ENCODE results near the gene DCLK3.

DCLK3 gene

DNA sequence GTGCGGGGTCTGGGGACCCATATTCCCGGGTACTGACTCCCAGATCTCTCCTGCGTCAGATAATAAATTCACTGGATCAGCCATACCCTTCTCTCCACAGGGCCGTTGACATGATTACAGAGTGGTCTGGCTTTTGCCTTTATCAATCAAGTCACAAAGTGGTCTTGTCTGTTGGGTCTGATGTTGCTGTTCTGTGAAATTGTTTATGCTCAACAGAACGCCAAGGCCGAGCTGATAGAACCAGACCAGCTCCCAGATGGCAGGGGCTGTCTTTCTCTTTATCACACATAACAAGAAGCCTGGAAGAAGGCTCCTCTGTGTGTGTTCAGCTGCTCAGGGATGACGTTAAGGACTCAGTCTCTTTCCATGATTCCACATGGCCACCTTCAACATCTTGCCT lies 751 bp upstream of the DCLK3 start:
- no peak for DNase-seq

- DNase-seq = no peak
Measured at GRCh38 chr3:36764704-36765038, 318 bp upstream of the DCLK3 start.

- no peak for DNase-seq
Measured at GRCh38 chr3:36762918-36763849, 1.2 kb downstream of the DCLK3 start.

GRCh38 chr3:36761779-36762178 lies 2.6 kb downstream of the DCLK3 start:
- DNase-seq = no peak

DNA sequence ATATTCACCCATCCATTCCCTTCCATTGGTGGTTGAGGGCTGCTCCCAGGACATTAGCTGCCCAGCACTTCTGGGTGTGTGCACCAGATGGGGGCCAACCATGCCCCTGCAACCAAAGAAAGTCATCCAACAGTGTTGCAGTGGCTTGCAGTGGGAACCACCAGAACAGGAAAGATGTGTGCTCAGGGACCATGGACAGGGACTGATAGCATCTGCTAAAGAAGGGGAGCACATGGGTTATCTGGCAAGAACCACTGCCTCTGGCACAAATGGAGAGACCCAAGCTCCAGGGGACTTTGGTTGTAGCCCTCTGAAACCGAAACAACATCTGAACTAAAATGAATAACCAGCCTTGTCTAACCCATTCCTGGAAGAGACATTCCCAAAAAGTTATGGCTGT lies 8.1 kb downstream of the DCLK3 start:
- no peak for DNase-seq

DNA sequence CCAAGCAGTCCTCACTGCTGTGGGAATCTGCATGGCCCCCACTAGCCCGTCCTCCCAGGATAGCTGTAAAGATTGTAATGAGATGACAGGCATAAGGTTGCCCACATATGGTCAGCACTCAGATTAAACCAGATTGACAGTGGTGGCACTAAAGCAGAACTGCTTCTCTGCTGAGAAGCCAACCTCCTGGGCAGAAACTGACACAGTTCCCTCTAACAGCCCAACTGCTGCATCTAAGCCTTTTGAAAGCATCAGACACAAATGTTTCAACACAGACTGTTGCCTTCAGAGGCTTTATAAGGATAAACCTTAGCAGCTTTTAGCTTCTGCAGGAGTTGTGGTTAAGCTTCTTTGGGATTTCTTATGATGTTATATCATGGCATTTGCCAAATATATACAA lies 13.0 kb downstream of the DCLK3 start:
- DNase-seq = no peak

GRCh38 chr3:36750737-36751136 lies 13.6 kb downstream of the DCLK3 start:
- no peak for DNase-seq

DNA sequence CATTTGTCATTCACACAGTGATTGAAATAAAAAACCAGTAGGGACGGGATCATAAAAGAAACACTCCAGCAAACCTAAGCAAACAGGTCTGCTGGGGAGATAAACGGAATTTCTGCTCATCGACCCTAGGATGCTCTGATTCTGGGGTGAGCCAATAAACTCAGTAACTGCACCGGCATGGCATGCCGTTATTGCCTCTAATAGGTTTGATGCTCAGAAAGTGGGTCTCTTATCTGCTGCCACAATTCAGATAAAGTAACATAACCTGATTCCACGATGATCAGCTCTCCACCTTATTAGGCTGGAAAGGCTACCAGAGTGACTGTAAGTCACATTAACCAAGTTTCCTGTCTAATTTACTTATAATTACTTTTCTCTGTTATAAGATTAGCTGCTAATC lies 19.6 kb downstream of the DCLK3 start:
- DNase-seq = no peak

- no peak for DNase-seq
Measured at GRCh38 chr3:36743826-36744225, 20.5 kb downstream of the DCLK3 start.

GRCh38 chr3:36741285-36741684 lies 23.1 kb downstream of the DCLK3 start:
- DNase-seq = peak in 1 of 2 experiments; percentile 10

DNA sequence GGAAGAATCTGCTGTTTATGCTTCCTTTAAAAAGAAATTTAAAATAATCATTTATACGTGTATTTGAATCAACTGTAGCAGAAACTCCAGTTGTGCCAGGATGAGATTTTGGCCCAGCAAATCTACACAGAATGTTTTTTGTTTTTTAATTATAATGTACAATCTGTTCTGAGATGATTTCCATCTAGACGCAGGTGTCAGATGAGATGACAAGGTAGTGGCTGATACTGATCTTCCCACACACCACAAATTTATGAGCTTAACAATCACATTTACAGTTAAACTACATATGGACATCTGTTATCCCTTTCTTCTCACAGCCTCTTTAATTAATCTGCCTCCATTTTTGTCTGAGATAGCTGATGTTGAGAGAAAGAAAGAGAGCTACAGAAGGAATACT lies 23.6 kb downstream of the DCLK3 start:
- no peak for DNase-seq

DNA sequence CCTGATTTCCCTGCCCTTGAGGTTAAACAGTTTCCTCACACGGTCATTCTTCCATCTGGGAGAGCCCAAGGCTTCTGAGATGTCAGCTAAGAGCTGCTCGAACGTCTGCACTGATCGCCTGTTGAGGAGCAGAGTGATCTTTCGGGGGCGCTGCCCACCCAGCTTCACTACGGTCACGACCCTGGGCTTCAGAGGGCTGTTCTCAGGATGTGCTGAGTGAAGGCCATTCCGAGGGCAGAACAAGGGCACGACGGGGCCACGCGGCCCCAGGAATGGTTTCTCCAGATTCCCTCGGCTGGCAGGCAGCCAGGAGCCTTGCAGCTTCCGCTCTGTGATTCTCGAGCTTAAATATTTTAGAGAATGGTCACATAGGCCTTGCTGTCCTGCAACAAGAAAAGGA lies 25.7 kb downstream of the DCLK3 start:
- no peak for DNase-seq

GRCh38 chr3:36736301-36736700 lies 28.1 kb downstream of the DCLK3 start:
- DNase-seq = no peak

- no peak for DNase-seq
Measured at GRCh38 chr3:36734742-36735141, 29.6 kb downstream of the DCLK3 start.

GRCh38 chr3:36733723-36734122 lies 30.6 kb downstream of the DCLK3 start:
- no peak for DNase-seq

DNA sequence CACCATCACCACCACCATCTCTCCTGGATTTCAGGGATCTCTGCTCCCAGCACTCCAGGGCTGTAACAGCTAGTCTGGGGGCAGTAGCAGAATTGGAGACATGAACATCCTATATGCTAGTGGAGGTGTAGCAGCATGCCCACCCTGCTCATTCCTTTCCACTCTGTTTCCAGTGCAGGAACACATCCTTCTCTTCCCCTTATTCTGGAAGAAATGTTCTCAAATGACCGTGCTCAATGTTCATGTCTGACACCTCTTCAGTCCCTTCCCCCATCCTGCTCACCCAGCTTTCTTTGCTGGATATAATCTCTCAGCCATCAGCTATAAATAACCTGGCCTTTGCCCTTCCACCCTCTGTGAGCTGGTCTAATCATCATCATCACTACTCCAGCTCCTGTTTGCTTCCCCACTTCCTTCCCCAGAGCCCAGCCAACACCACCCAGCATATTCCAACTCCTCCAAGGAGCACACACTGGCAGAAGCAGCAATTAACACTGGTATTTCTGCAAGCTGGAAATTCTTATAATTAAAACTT lies 31.1 kb downstream of the DCLK3 start:
- DNase-seq = no peak

GRCh38 chr3:36730966-36731365 lies 33.4 kb downstream of the DCLK3 start:
- peak in 1 of 2 experiments; percentile 2 for DNase-seq

DNA sequence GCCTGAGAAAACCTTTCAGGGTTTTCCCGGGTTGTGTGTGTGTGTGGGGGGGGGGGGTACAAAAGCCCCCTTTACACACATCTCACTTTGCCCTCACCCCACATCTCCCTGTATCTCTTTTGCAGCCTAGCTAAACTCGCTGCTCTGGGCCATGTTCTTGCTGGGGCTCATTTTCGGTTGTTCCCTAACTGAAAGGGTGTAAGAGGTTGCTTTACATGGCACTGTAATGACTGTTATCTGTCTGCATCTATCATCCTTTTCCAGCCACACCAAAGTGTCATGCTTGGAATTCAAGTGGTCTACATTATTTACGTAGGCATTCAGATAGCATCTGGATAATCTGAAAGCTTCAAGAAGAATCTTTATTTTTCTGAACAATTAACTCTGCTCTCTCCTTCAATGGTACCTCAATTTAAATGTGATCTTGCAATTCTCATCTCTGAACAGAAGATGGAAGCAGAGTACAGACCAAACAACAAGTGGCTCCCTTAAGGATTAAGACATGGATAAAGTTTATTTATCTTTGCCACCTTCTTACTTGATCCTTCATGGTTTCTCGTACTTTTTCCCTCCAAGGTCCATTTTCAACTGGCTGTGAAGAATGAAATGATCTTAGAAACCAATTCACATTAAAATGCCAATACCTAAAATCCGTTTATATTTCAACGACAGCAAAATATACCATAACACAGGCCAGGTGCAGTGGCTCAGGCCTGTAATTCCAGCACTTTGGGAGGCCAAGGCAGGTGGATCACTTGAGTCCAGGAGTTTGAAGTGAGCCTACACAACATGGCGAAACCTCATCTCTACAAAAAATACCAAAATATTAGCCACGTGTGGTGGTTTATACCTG lies 34.9 kb downstream of the DCLK3 start:
- peak; percentile 13 to 53 for DNase-seq

GRCh38 chr3:36714343-36715086 lies 49.8 kb downstream of the DCLK3 start:
- DNase-seq = no peak

- no peak for DNase-seq
Measured at GRCh38 chr3:36713904-36714303, 50.4 kb downstream of the DCLK3 start.

DNA sequence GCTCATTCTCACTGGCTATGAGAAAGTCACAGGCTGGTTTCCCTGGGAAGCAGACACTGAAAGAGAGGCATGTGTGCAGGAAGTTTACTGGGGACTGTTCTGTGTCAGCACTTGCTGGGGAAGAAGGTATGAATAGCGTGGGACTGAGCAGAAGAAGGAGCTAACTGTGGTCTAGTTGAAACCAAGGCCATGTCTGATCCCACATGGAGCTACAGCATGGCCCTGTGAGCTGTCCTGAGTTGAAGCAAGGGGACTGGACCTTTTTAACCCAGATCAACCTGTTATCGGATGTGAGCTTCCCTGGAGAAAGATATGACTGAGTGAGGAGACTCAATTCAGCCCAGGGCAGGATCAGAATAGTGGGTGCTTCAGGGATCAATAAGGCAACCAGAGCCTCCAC lies 53.7 kb downstream of the DCLK3 start:
- DNase-seq = no peak

GRCh38 chr3:36709826-36710365 lies 54.5 kb downstream of the DCLK3 start:
- DNase-seq = no peak

- no peak for DNase-seq
Measured at GRCh38 chr3:36709281-36709680, 55.1 kb downstream of the DCLK3 start.
